HEK293T (cell line): ENCODE results near the gene SLC23A1.

Experiments
- ARNT ChIP-seq: fragments of 450-650 bp; IDR thresholded peaks from 2 replicates; pipeline ENCODE4 v1.6.1; 2017; ENCODE audit warnings: mild to moderate bottlenecking
- BHLHE40 ChIP-seq: fragments of 450-650 bp; IDR thresholded peaks from 2 replicates; pipeline ENCODE4 v1.6.1; 2016; ENCODE audit warnings: mild to moderate bottlenecking, moderate library complexity, borderline replicate concordance
- ELF4 ChIP-seq: fragments of 450-650 bp; IDR thresholded peaks from 2 replicates; pipeline ENCODE4 v1.6.1; 2017; ENCODE audit warnings: antibody characterized with exemption
- FOXA1 ChIP-seq: fragments of 450-650 bp; IDR thresholded peaks from 2 replicates; pipeline ENCODE4 v1.6.1; 2016; ENCODE audit warnings: mild to moderate bottlenecking
- FOXK2 ChIP-seq: fragments of 450-650 bp; IDR thresholded peaks from 2 replicates; pipeline ENCODE4 v1.6.1; 2016; ENCODE audit warnings: mild to moderate bottlenecking
- HDGF ChIP-seq: fragments of 450-650 bp; IDR thresholded peaks from 2 replicates; pipeline ENCODE4 v1.6.1; 2017; ENCODE audit warnings: antibody characterized with exemption, borderline replicate concordance
- L3MBTL2 ChIP-seq: fragments of 450-650 bp; conservative IDR thresholded peaks from 2 replicates; pipeline ENCODE4 v1.6.1; 2016; ENCODE audit warnings: mild to moderate bottlenecking
- LEF1 ChIP-seq: fragments of 450-650 bp; IDR thresholded peaks from 2 replicates; pipeline ENCODE4 v1.6.1; 2017; ENCODE audit warnings: mild to moderate bottlenecking, borderline replicate concordance
- PKNOX1 ChIP-seq: fragments of 450-650 bp; IDR thresholded peaks from 2 replicates; pipeline ENCODE4 v1.6.1; 2016
- SP1 ChIP-seq: fragments of 450-650 bp; IDR thresholded peaks from 2 replicates; pipeline ENCODE4 v1.6.1; 2017
- SUZ12 ChIP-seq: fragments of 450-650 bp; IDR thresholded peaks from 2 replicates; pipeline ENCODE4 v1.6.1; 2016; ENCODE audit warnings: mild to moderate bottlenecking
- TARDBP ChIP-seq: fragments of 450-650 bp; IDR thresholded peaks from 2 replicates; pipeline ENCODE4 v1.6.1; 2016
- ZNF384 ChIP-seq: fragments of 450-650 bp; IDR thresholded peaks from 2 replicates; pipeline ENCODE4 v1.6.1; 2016

GRCh38 chr5:139395844-139396640, 12.9 kb upstream of the SLC23A1 start:
- TF ChIP-seq SP1: no peak
- no peak for TF ChIP-seq ZNF384
- no peak for TF ChIP-seq ARNT
- TF ChIP-seq FOXK2: no peak
- TF ChIP-seq TARDBP: no peak
- TF ChIP-seq LEF1: no peak
- TF ChIP-seq PKNOX1: no peak
- no peak for TF ChIP-seq BHLHE40
- TF ChIP-seq HDGF: no peak
- no peak for TF ChIP-seq L3MBTL2
- TF ChIP-seq ELF4: no peak
- no peak for TF ChIP-seq FOXA1
- no peak for TF ChIP-seq SUZ12
